LNCAP (cell line): ENCODE results near the gene VTCN1.

Experiments used
- CTCF ChIP-seq: fragments of 450-650 bp; IDR thresholded peaks from 2 replicates; pipeline ENCODE4 v1.5.1; 2017; ENCODE audit warnings: mild to moderate bottlenecking

The VTCN1 gene

GRCh38 chr1:117210831-117211261 lies at the start of gene VTCN1:
Gene VTCN1 (minus strand): TSS chr1:117210927. CDS start chr1:117210855, 72 bp downstream.
- no peak for TF ChIP-seq CTCF

GRCh38 chr1:117258791-117259190 lies 48.1 kb upstream of the VTCN1 start:
- TF ChIP-seq CTCF: no peak

GRCh38 chr1:117257291-117257690 lies 46.6 kb upstream of the VTCN1 start:
- TF ChIP-seq CTCF: no peak

GRCh38 chr1:117250061-117250606 lies 39.4 kb upstream of the VTCN1 start:
- TF ChIP-seq CTCF: no peak

GRCh38 chr1:117244971-117245370 lies 34.2 kb upstream of the VTCN1 start:
- no peak for TF ChIP-seq CTCF

- no peak for TF ChIP-seq CTCF
These were observed 33.6 kb upstream of the VTCN1 start for GRCh38 chr1:117244306-117244705.

GRCh38 chr1:117241512-117241911 lies 30.8 kb upstream of the VTCN1 start:
- no peak for TF ChIP-seq CTCF

GRCh38 chr1:117240547-117240946 lies 29.8 kb upstream of the VTCN1 start:
- TF ChIP-seq CTCF: no peak
